ENCODE measurements around the gene DNMT3B. TPM values are rescaled to one million over a fixed set of nuclear protein-coding genes. Genes with fewer than 3 reads are reported as not detected.

Gene DNMT3B
- total RNA-seq, 1 experiment from 2014 or later = 3.5 TPM

DNA sequence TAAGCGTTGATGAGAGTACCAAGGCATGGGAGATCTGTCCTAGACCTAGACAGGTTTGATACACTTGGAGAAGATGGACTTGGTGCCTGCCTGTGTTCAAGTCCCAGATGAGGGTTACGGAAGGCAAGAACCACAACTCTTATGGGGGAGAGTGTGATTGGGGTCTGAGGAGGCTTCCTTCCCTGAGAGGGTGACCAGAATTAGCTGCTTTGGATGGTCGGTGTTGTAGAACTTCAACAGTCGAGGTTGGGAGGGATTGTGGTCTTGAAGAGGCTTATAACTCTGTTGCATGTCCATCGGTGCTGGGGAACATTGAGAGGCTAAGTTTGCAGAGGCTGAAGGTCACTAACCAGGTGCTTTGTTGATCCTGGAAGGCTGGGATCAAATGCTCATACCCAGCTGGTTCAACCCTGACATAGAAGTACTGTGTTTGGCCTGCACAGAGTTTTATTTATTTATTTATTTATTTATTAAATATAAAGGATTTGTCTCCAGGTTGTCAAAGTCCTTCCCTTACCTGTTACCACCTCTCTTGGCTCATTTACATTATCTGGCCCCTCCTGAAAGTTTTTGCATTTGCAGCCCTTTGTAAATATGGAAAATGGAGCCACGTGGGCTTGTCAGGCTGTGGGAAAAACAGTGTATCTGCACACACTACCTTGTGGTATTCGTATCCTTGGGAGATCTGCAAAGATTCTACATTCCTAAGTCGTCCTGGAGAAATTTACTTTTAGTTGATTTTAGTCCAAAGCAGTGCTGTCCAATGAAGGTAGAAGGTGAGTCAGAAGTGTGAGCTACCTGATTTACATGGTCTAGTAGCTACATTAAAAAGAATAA, 80.7 kb downstream of the DNMT3B start:
- Histone ChIP-seq H3K27me3 (ENCODE audit: control insufficient read depth, insufficient read depth, low read length) (no peaks in the 10 kb centered on the region), H3K4me3 (ENCODE audit: low read depth in 2 of 2, low read length in 2 of 2) (no peak overlapping the region), H3K4me1 (ENCODE audit: control insufficient read depth, insufficient read depth, low read length) (no peaks in the 10 kb centered on the region), H3K9me3 (ENCODE audit: control insufficient read depth, insufficient read depth, low read depth, low read length) (no peaks in the 10 kb centered on the region), H3K27ac (ENCODE audit: low read length) (no peak overlapping the region), H3K36me3 (ENCODE audit: control insufficient read depth, insufficient read depth, low read length) (peaks cover 39% of the 10 kb centered on the region)
- DNase-seq (ENCODE audit: low read depth, low spot score) (no peak), ATAC-seq (no peak)
- TF ChIP-seq, protein P1, sequence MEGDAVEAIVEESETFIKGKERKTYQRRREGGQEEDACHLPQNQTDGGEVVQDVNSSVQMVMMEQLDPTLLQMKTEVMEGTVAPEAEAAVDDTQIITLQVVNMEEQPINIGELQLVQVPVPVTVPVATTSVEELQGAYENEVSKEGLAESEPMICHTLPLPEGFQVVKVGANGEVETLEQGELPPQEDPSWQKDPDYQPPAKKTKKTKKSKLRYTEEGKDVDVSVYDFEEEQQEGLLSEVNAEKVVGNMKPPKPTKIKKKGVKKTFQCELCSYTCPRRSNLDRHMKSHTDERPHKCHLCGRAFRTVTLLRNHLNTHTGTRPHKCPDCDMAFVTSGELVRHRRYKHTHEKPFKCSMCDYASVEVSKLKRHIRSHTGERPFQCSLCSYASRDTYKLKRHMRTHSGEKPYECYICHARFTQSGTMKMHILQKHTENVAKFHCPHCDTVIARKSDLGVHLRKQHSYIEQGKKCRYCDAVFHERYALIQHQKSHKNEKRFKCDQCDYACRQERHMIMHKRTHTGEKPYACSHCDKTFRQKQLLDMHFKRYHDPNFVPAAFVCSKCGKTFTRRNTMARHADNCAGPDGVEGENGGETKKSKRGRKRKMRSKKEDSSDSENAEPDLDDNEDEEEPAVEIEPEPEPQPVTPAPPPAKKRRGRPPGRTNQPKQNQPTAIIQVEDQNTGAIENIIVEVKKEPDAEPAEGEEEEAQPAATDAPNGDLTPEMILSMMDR (IDR thresholded peaks at IDR 0.05) = no peak
- TF ChIP-seq SIN3A (IDR thresholded peaks at IDR 0.05; ENCODE audit: borderline replicate concordance, insufficient read depth, low read depth, low read length) = no peak
- TF ChIP-seq, protein P2, sequence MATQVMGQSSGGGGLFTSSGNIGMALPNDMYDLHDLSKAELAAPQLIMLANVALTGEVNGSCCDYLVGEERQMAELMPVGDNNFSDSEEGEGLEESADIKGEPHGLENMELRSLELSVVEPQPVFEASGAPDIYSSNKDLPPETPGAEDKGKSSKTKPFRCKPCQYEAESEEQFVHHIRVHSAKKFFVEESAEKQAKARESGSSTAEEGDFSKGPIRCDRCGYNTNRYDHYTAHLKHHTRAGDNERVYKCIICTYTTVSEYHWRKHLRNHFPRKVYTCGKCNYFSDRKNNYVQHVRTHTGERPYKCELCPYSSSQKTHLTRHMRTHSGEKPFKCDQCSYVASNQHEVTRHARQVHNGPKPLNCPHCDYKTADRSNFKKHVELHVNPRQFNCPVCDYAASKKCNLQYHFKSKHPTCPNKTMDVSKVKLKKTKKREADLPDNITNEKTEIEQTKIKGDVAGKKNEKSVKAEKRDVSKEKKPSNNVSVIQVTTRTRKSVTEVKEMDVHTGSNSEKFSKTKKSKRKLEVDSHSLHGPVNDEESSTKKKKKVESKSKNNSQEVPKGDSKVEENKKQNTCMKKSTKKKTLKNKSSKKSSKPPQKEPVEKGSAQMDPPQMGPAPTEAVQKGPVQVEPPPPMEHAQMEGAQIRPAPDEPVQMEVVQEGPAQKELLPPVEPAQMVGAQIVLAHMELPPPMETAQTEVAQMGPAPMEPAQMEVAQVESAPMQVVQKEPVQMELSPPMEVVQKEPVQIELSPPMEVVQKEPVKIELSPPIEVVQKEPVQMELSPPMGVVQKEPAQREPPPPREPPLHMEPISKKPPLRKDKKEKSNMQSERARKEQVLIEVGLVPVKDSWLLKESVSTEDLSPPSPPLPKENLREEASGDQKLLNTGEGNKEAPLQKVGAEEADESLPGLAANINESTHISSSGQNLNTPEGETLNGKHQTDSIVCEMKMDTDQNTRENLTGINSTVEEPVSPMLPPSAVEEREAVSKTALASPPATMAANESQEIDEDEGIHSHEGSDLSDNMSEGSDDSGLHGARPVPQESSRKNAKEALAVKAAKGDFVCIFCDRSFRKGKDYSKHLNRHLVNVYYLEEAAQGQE (IDR thresholded peaks at IDR 0.05; ENCODE audit: insufficient read depth in 1 of 2, low read depth in 2 of 2, low read length in 1 of 2) = no peak
- TF ChIP-seq POLR2AphosphoS5 (IDR thresholded peaks at IDR 0.05; ENCODE audit: low read depth, low read length) = no peak
- TF ChIP-seq TCF7L2 (IDR thresholded peaks at IDR 0.05; ENCODE audit: low read depth, low read length) = no peak
- intact Hi-C loops (cut with micrococcal nuclease; ENCODE audit: unreplicated experiment) (no loop called here), in situ Hi-C loops (cut with HindIII; ENCODE audit: low pct_unique_long_range_greater_than_20kb, low sequenced_read_pairs) (no loop called here)
- ChIA-PET POLR2A (interaction anchor here (0.5 kb wide), 1 partner anchor 326 kb away, joined by 3 read pairs; no protein-coding TSS in a partner anchor), CTCF (no interaction called here)
- BruUV-seq (replicated peaks) = no TSS peak

DNA sequence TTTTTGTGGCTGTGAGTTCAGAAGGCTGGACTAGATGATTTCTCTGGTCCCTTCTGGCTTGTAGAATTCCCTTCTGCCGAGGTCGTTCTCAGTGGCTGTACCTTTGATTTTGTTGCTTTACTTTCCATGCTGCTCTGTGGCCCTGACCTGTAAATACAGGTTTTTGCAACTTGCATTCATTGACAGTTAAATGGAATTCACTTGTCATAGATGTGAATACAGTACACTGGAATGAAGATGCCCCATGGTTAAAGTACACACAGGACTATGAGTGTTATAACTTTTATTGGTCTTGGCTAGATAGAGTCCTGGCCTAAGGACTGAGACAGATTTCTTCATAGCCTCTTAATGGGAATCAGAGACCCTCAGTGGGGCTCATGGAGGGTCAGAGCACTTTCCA, 83.6 kb downstream of the DNMT3B start:
- ChIA-PET POLR2A (no interaction called here), CTCF (no interaction called here)
- no TSS peak for BruUV-seq (replicated peaks)
- Histone ChIP-seq H3K9me3 (ENCODE audit: control insufficient read depth, insufficient read depth, low read depth, low read length) (no peaks in the 10 kb centered on the region), H3K27me3 (ENCODE audit: control insufficient read depth, insufficient read depth, low read length) (no peaks in the 10 kb centered on the region), H3K4me3 (ENCODE audit: low read depth in 2 of 2, low read length in 2 of 2) (no peak overlapping the region), H3K27ac (ENCODE audit: low read length) (no peak overlapping the region), H3K36me3 (ENCODE audit: control insufficient read depth, insufficient read depth, low read length) (peaks cover 35% of the 10 kb centered on the region), H3K4me1 (ENCODE audit: control insufficient read depth, insufficient read depth, low read length) (no peaks in the 10 kb centered on the region)
- TF ChIP-seq POLR2AphosphoS5 (IDR thresholded peaks at IDR 0.05; ENCODE audit: low read depth, low read length) = no peak
- TF ChIP-seq, protein P2 (IDR thresholded peaks at IDR 0.05; ENCODE audit: insufficient read depth in 1 of 2, low read depth in 2 of 2, low read length in 1 of 2) = no peak
- DNase-seq (ENCODE audit: low read depth, low spot score) = no peak
- no peak for ATAC-seq
- in situ Hi-C loops (cut with HindIII; ENCODE audit: low pct_unique_long_range_greater_than_20kb, low sequenced_read_pairs) = no loop called here
- intact Hi-C loops (cut with micrococcal nuclease; ENCODE audit: unreplicated experiment) = no loop called here
